Colon (tissue), 2 donors: ENCODE data around the gene CNPY3.

Source experiments
- FAIRE-seq: peaks from 2 replicates; lab custom pipeline; 2012; peaks lifted over from hg19 to GRCh38; lab: Jason Lieb, UNC
- donor health status: control.
- donor health status: control.

The CNPY3 gene

DNA sequence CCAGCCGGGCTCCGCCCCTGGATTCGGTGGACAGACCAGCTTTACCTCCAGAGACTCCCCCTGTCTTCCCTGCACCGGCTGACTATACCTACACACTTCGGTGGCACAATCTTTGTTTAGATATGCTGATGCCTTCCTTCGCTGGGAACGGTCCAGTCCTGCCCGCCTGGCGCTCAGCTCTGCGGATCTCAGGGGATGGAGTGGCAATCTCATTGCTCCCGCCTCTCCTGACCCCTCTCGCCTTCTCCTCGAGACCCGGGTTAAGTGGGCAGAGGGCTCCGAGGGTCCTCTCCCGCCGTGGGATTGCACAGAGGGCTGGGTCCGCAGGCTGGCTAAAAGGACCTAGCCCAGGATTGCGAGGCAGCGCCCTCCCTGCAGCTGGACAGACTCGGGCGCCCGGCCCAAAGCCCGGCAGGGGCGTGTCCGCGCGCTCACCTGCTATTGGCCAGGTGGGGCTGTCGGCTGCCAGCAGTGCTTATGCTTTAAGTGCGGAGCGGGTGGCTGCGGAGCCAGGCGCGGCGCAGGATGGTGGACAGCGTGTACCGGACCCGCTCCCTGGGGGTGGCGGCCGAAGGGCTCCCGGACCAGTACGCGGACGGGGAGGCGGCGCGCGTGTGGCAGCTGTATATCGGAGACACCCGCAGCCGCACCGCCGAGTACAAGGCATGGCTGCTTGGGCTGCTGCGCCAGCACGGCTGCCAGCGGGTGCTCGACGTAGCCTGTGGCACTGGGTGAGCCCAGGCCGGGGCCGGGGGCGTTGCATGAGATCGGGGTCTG lies 31.2 kb downstream of the CNPY3 start, which contains the start of gene GNMT:
Gene GNMT (plus strand): TSS at position 512 of the 777 bp plus-strand sequence. CDS start 14 bp downstream, at position 526.
- FAIRE-seq, result no peak

DNA sequence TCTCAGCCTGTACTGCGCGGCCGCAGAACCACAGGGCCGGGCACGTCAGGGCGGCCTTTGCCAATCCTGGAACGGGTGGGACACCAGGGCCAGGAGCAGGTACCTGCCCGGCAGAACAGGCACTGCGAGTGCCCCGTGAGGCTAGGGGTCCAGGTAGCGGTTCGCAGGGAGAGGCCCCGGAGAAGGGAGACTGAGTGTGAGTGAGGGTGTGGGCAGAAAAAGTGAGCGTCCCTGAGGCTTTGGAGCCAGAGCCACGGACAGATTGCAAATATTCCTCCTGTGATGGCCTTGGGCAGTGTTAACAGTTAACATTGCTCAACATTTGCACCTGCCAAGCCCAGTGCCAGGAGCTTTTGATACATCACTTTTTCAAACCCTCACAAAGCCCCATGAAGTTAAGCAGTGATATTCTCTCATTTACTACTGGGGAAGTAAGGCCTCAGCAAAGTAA lies 31.8 kb downstream of the CNPY3 start:
- no peak for FAIRE-seq

DNA sequence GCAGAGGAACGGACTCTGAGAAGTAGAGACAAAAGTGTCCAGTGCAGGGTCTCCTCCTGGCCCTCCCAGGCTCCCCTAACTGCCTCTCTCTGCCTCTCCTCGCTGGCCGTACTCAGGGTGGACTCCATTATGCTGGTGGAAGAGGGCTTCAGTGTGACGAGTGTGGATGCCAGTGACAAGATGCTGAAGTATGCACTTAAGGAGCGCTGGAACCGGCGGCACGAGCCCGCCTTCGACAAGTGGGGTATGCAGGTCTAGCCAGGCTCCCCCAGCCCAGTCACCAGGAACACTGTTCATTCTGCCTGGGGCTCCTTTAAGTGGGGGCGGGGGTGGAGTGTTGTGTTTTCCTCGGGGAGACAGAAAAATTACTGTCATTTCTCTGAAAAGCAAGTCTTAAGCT lies 32.8 kb downstream of the CNPY3 start:
- no peak for FAIRE-seq

DNA sequence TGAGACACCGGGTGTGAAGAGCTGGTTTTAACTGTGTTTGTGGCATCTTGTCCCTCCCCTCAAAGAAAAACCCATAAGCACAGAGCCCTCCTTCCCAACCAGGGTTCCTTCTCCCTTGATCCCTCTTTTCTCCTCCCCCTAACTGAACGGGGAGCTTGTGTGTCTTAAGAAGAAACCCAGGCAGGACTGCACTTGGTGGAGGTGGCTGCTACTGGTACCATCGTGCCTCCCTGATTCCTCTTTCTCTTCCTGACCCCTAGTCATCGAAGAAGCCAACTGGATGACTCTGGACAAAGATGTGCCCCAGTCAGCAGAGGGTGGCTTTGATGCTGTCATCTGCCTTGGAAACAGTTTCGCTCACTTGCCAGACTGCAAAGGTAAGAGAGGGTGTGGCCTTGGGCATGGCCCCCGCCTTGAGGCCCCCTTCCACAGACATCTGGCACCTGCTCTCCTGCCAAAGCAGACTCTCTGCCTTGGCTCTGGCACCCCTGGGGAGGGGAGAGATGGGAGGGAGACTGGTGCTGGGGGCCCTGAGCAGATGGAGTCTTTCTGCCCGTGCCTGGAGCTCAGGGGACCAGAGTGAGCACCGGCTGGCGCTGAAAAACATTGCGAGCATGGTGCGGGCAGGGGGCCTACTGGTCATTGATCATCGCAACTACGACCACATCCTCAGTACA lies 33.4 kb downstream of the CNPY3 start:
- no peak for FAIRE-seq

DNA sequence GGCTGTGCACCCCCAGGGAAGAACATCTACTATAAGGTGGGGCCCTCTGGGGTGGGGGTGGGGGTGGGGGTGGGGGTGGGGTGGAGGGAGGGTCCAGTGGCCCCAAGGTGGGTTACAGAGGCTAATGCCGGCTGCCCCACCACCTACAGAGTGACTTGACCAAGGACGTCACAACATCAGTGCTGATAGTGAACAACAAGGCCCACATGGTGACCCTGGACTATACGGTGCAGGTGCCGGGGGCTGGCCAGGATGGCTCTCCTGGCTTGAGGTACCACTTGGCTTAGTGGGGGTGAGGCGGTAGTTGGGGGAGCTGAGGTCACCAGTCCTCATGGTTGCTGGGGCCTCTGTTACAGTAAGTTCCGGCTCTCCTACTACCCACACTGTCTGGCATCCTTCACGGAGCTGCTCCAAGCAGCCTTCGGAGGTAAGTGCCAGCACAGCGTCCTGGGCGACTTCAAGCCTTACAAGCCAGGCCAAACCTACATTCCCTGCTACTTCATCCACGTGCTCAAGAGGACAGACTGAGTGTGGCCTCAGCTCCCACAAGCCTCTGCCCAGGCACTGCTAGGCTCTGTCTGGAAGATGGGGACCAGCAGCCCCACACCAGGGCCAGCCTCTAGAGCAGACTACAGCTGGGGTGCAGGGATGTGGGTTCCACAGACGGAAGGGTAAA lies 34.0 kb downstream of the CNPY3 start:
- FAIRE-seq, result no peak

DNA sequence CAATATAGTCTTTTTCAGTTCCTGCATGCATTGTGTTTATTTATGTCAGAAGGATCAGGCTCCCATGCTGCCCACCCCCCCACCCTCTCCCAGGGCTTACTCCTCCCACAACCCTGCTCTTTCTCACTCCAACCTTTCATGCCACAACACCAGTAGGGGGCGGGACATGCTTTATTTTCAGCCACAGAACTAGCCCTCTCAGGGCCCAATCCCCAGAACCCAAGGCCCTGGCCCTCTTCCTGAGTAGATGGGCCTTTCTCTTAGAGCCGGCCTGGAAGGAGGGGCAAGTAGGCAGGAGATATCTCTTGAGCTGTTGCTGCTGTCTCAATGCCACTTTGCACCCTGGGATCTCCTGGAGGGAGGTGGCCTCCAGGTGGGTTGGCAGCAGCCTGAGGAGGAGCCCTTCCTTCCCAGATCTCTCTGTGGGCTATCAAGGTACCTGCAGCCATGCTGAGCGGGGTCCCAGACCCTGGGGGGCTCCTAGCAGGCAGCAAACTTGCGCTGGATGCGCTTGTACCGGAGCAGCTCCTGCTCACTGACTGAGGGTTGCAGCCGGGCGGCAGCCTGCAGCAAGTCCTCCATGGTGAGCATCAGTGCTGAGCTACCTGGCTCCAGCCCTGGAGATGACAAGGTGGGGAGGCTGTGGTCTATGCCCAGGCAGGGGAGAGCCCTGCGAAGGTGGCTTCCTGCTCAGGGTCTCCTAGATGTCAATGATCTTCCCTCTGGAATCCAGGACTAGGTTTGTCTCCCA lies 34.8 kb downstream of the CNPY3 start:
- FAIRE-seq, result no peak

DNA sequence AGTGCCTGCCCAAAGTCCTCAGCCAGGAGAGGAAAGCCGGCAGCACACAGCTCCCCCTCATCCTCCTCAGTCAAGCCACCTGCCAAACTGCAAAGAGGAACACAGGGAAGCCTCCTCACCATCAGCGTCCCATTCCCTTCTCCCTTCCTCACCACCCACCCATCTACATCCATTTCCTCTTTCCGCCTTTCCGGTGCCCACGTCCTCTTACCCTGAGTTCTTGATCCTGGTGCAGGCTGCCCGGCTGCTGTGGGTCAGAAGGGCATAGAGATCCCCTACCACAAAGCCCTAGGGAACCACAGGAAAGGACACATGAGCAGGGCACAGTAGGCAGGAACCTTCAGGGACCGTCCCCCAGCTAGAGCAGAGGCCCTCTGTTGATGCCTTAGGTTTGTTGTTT lies 37.3 kb downstream of the CNPY3 start:
- no peak for FAIRE-seq

DNA sequence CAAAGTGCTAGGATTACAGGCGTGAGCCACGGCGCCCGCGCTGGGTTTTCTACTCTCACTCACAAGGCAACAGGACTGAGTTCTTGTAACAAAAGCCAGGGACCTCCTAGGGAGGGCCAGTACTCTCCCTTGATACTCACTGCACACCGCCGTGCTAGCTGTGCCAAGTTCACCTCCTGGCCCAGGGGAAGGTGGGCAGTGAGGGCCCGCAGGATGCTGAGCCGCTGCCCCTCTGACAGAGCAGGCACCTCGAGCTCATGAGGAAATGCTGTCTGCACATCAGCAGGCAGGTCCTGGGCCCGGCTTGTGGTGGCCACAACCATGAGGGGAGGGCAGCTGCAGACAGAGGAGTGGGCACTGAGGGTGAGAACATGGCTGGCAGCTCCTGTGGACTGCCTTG lies 37.9 kb downstream of the CNPY3 start:
- FAIRE-seq, result no peak

DNA sequence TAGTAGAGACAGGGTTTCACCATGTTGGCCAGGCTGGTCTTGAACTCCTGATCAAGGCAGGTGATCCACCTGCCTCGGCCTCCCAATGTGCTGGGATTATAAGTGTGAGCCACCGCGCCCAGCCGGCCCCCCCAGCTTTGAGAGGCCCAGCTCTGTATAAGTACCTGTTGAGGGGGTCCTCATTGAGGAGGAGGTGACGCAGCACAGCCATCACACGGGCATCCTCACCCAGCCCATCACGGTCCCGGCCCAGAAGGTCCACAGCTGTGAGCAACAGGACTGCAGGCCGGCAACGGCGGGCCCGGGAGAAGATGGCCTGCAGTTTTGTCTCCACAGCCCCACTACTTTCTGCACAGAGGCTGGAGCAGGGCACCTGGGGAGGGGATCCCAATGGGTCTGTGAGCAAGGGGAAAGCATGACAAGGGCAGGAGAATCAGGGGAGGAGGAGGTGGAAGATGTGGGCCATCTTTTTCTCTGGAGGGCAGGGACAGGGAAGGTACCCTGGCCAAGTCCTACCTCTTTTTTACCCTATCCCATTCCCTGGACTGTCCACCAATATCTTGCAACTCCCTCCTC lies 38.9 kb downstream of the CNPY3 start:
- no peak for FAIRE-seq

DNA sequence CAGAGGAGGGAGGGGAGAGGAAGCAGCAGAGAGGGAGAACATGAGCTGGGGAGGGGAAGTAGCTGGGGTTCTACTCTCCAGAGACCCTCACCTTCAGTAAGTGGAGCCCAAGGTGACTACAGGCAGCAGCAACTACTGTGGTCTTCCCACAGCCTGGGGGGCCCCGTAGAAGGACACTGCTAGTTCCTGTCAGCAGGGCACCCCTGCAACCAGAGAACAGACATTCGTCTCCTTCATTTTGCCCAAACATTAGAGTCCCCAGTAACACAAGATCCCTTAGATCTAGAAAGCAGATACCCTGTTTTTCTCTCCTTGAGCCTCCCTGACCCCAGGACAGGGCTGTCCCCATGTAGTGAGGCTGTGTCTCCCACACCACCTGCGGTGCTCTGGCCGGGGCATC lies 39.5 kb downstream of the CNPY3 start:
- no peak for FAIRE-seq

DNA sequence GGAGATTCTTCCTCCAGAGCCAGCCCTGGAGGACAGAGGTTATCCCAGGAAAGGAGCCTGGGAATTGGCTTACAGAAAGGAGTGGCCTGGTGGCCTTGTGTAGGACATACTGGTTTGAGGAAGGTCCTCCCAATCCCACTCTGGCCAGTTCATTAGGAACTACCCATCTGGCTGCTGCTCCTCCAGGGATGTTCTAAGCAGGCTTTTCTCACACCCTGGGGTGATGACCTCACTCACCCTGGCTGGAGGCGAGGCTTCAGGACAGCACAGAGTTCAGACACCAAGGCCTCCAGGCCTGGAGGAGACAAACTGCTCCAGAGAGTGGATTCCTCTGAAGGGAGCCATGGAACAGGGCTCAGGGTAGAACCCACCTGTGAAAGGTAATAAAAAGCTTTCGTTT lies 40.2 kb downstream of the CNPY3 start:
- no peak for FAIRE-seq

DNA sequence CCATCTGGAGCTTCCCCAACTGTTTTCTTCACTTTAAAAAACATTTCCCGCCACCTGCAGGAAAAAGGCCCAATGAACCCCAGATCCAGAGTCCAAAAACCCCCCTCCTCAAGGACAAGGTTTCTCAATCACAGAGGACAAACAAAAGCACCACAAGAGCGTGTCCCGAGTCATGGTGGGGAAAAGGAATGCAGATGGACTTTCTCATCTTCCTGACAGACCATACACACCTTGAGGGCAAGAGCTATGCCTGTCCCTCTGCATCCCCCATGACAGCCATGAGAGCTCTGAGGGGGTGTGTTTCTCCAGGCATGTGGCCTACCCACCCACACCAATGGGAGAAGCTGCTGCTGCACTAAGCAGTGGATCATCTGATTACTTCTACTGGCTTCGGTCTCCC lies 40.7 kb downstream of the CNPY3 start:
- no peak for FAIRE-seq

DNA sequence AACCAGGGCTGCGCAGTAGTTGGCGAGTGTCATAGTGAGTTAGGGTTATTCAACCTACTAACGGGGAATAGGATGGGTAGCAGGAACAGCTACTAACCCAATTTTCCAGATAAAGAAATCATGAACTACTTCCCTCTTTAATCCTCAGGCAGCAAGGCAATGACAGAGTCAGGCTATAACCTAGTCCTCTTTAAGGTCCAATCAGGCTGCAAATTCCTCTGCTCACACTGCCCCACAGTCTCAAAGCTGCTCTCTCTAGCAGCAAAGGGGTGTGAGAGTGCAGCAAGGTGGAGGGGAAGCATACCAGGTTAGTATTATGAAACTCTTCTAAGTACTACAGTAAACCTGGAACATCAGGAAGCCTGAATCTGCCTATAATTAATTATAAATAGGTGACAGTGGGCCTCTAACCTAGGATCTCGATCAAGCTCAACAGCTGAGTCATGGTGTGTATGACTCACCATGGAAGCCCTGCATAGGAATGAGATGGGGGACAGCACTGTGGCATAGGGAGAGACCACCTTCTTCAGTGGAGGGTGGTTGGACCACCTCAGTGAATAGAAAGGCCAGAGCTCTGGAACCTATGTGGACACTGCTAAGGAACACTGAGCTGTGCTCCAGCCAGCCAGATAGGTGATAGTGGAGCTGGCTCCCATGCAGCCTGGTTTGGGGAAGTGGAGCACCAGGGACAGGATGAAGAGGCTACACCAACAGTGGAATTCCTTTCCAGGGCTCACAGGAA lies 41.8 kb downstream of the CNPY3 start:
- no peak for FAIRE-seq

DNA sequence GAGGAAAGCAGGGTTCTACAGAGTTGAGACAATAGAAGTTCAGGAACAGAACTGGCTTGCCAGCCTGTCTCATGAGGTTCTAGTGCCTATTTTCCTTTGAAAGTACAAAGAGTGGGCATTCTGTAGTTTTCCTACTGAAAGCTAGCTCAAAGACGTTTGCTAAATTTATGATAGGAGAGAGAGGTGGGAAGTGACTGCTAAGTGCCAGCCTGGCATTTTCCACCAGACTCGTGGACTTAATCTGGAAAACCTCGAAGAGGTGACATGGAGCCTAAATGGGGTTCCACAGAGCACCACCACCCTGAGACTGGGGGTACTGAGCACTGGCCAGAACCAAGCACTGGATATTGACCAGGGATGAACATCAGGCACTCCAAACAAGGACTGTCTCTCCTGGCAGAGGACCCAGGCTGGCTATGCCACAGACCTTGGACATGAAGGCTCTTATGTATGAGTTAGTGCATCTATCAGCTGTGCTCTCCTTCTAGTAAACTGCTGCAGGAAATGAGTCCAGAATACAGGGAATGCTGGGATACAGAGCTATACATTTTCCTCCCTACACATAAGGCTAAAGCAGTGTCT lies 42.6 kb downstream of the CNPY3 start:
- no peak for FAIRE-seq

DNA sequence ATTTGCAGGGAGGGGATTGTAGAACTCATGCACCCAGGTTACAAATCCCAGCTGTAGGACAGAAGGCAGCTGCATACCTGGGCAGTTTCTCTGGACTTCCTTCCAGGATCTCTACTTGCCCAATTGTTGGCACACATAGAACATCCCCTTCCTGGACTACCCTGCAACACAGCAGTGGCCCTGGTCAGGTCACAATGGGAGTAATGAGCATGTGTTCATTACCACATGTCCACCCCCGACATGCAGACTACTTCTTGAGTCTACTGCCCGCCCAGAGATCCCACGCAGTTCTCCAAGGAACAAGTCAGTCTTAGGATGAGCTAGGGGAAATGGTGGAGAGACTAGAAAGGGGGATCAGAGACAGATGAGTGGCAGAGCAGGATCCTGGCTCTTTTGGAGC lies 44.6 kb downstream of the CNPY3 start:
- no peak for FAIRE-seq

DNA sequence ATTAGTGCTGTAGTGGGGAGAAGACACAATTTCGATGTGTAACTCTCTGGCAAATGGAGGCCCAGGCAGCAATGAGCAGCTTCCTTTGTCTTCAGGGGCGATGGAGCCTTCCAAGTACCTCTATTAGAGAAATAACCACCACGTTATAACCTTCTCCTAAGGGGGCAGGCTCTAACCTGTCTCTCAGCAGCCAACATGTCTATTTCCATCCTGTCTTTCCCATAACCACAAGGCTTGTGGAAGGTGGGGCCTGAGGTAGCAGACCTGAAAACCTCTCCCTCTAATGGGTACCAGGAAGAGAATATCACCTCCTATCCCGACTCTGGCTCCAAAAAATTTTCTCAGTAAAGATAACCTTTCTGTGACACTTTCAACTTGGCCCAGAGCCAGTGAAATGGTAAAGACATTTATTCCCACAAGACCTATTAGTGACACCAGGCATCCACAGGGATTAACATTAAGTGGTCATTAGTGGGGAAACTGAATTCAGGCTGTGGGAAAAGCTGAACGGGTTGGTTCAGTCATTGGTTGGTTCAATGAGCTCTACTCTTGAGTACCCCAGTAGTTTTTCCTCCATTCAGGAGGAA lies 45.7 kb downstream of the CNPY3 start:
- no peak for FAIRE-seq

DNA sequence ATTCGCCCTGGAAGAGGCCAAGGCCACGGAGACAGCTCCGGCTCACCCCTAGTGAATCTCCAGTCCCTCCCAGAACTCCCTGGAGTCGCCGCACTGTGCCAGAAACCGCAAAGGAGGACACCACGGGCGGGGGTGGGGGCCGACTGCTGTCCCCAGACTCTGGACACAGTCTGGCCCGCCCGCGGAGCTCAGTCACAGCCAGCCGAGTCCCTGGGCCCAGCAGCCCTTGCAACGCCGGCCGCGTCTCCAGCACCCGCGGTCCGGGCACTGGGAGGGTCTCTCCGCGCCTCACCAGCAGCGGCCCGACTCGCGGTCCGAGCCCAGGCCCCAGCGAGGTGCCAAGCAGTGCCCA lies 49.2 kb downstream of the CNPY3 start:
- FAIRE-seq, result no peak

DNA sequence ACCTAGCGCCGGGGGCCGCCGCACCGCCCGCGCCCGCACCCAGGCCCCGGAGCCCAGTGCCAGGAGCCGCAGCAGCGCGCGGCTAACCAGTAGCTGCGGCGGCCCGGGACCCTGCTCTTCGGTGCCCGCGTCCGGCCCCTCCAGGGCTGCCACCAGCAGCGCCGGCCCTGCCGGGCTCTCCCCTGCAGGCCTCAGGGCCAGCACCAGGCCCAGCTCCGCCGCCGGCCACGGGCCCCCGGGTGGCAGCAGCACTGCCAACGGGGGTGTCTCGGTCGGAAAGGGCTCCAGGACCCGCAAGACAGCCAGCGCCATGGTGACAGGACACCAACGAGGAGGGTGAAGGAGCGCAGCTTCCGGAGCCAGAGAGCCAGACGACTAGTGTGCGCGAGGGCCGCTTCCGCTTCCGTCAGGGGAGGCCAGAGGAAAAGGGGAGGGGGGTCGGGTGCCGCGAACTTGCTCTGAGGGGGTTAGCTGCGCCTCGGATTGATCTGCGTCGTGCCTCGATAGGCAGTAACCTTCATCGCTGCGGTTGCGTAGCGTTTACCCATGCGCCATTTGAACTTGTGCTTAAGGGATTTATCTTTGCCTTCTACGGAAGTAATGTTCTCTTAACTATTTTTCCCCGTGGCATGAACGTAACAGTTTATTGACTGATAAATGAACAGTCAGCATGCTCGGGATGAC lies 49.7 kb downstream of the CNPY3 start, which contains the start of gene PEX6:
Gene PEX6 (minus strand): TSS at position 343 of the 684 bp plus-strand sequence. CDS start 31 bp downstream, at position 312.
- no peak for FAIRE-seq

DNA sequence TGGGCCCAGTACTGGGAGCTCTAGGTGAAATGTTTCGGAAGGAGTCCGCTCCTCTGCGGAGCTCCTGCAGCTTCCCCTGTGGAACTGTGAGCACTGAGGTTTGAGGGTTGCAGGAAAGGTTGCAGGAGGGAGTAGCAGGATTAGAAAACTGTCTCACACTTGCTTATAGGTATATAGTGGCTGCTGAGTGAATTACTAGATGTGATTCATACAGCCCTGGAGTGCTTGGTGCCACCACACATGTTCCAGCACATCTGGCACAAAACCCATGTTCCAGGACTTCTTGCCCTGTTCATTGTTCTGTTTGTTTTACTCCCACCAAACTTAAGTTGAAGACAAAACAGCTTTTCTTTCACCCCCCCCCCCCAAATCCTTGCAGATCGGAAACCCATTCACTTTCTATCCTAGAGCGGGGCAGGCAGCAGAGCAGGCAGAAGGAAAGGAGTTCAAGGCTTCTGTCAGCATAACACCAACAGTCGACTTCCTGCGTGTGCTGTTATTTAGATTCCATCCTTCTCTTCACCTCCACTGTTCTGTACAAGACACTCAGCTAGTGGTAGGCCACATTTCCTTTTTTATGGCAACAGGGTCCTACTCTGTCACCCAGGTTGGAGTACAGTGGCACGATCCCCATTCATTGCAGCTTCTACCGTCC lies 50.4 kb downstream of the CNPY3 start:
- no peak for FAIRE-seq
